ENCODE results near the gene LCE2D.
"Not testable (repeated sequence)": the region's sequence is repeated elsewhere in the genome, so short reads cannot be mapped to it uniquely, and the experiment has no call there.

LCE2D gene

DNA sequence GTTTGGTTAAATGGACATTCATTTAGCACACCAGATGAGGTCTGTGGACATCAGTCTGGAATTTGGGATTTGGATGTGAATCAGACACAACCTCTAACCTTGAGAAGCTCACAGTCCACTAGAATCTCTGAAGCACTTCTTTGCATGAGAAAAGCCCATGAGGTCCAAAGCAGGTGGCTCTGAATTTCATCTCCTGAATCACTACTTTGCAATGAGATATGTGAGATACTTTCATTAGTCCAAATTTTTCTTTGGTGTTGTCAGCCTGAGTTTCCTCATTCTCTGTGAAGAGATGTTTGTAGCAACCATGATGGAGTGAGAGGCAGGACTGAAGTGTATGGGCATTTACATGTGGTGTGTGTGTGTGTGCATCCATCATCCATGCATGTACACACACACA lies 16.5 kb upstream of the LCE2D start:
- Histone ChIP-seq H3K27me3 (ENCODE audit: control insufficient read depth in 1 of 2, insufficient read depth in 2 of 2, low read length in 2 of 2) (no peaks in the 10 kb centered on the region), H3K9me3 (ENCODE audit: control insufficient read depth in 1 of 2, low read length in 2 of 2) (no peaks in the 10 kb centered on the region), H3K36me3 (ENCODE audit: control insufficient read depth in 1 of 2, insufficient read depth in 2 of 2, low read length in 2 of 2) (no peaks in the 10 kb centered on the region), H3K4me3 (ENCODE audit: low read depth in 1 of 2, low read length in 2 of 2) (no peak overlapping the region), H3K27ac (ENCODE audit: low read depth, low read length) (no peak overlapping the region), H3K4me1 (ENCODE audit: control insufficient read depth in 1 of 2, insufficient read depth in 2 of 2, low read length in 2 of 2) (no peaks in the 10 kb centered on the region), H3K9ac (ENCODE audit: low read depth in 1 of 2, low read length in 2 of 2) (no peak overlapping the region)

- Histone ChIP-seq H3K36me3 (ENCODE audit: control insufficient read depth in 1 of 2, insufficient read depth in 2 of 2, low read length in 2 of 2) (no peaks in the 10 kb centered on the region), H3K4me3 (ENCODE audit: low read depth in 1 of 2, low read length in 2 of 2) (no peak overlapping the region), H3K27ac (ENCODE audit: low read depth, low read length) (no peak overlapping the region), H3K9me3 (ENCODE audit: control insufficient read depth in 1 of 2, low read length in 2 of 2) (no peaks in the 10 kb centered on the region), H3K4me1 (ENCODE audit: control insufficient read depth in 1 of 2, insufficient read depth in 2 of 2, low read length in 2 of 2) (no peaks in the 10 kb centered on the region), H3K9ac (ENCODE audit: low read depth in 1 of 2, low read length in 2 of 2) (no peak overlapping the region), H3K27me3 (ENCODE audit: control insufficient read depth in 1 of 2, insufficient read depth in 2 of 2, low read length in 2 of 2) (peaks cover 0 to 3% of the 10 kb centered on the region in 2 donors)
Observed at GRCh38 chr1:152654110-152654509, 9.1 kb upstream of the LCE2D start.

DNA sequence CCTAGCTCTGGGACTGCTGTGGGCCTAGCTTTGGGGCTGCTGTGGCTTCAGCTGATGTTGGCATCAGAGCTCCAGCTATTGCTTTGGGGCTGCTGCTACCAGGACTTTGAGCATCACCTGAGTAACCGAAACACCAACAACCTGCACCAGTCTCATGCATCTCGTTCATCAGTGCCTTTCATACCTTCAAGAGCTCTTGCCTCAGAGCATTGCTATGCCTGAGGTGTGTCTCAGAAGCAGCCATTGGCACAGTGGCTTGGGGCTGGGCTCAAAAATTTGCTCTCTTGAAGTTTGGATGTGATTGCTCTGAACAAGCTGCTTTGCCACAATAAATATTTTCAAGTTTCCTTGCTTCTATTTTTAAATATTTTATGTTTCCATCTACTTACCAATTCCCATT lies 6.7 kb upstream of the LCE2D start:
- peaks cover 0 to 3% of the 10 kb centered on the region in 2 donors for H3K27me3 ChIP-seq (ENCODE audit: control insufficient read depth in 1 of 2, insufficient read depth in 2 of 2, low read length in 2 of 2)
- H3K4me1 ChIP-seq (ENCODE audit: control insufficient read depth in 1 of 2, insufficient read depth in 2 of 2, low read length in 2 of 2), result no peaks in the 10 kb centered on the region
- no peak overlapping the region for H3K9ac ChIP-seq (ENCODE audit: low read depth in 1 of 2, low read length in 2 of 2)
- H3K27ac ChIP-seq (ENCODE audit: low read depth, low read length), result no peak overlapping the region
- no peaks in the 10 kb centered on the region for H3K9me3 ChIP-seq (ENCODE audit: control insufficient read depth in 1 of 2, low read length in 2 of 2)
- no peak overlapping the region for H3K4me3 ChIP-seq (ENCODE audit: low read depth in 1 of 2, low read length in 2 of 2)
- H3K36me3 ChIP-seq (ENCODE audit: control insufficient read depth in 1 of 2, insufficient read depth in 2 of 2, low read length in 2 of 2), result no peaks in the 10 kb centered on the region

- Histone ChIP-seq H3K27me3 (ENCODE audit: control insufficient read depth in 1 of 2, insufficient read depth in 2 of 2, low read length in 2 of 2) (peaks cover 0 to under 1% of the 10 kb centered on the region in 2 donors), H3K4me3 (ENCODE audit: low read depth in 1 of 2, low read length in 2 of 2) (no peak overlapping the region), H3K9me3 (ENCODE audit: control insufficient read depth in 1 of 2, low read length in 2 of 2) (no peaks in the 10 kb centered on the region), H3K9ac (ENCODE audit: low read depth in 1 of 2, low read length in 2 of 2) (no peak overlapping the region), H3K36me3 (ENCODE audit: control insufficient read depth in 1 of 2, insufficient read depth in 2 of 2, low read length in 2 of 2) (no peaks in the 10 kb centered on the region), H3K27ac (ENCODE audit: low read depth, low read length) (no peak overlapping the region), H3K4me1 (ENCODE audit: control insufficient read depth in 1 of 2, insufficient read depth in 2 of 2, low read length in 2 of 2) (no peaks in the 10 kb centered on the region)
Observed at GRCh38 chr1:152657677-152658076, 5.5 kb upstream of the LCE2D start.

GRCh38 chr1:152658649-152659048 lies 4.5 kb upstream of the LCE2D start:
- H3K27me3 ChIP-seq (ENCODE audit: control insufficient read depth in 1 of 2, insufficient read depth in 2 of 2, low read length in 2 of 2), result no peaks in the 10 kb centered on the region
- no peak overlapping the region for H3K27ac ChIP-seq (ENCODE audit: low read depth, low read length)
- no peaks in the 10 kb centered on the region for H3K36me3 ChIP-seq (ENCODE audit: control insufficient read depth in 1 of 2, insufficient read depth in 2 of 2, low read length in 2 of 2)
- H3K4me3 ChIP-seq (ENCODE audit: low read depth in 1 of 2, low read length in 2 of 2), result no peak overlapping the region
- no peak overlapping the region for H3K9ac ChIP-seq (ENCODE audit: low read depth in 1 of 2, low read length in 2 of 2)
- no peaks in the 10 kb centered on the region for H3K4me1 ChIP-seq (ENCODE audit: control insufficient read depth in 1 of 2, insufficient read depth in 2 of 2, low read length in 2 of 2)
- no peaks in the 10 kb centered on the region for H3K9me3 ChIP-seq (ENCODE audit: control insufficient read depth in 1 of 2, low read length in 2 of 2)

DNA sequence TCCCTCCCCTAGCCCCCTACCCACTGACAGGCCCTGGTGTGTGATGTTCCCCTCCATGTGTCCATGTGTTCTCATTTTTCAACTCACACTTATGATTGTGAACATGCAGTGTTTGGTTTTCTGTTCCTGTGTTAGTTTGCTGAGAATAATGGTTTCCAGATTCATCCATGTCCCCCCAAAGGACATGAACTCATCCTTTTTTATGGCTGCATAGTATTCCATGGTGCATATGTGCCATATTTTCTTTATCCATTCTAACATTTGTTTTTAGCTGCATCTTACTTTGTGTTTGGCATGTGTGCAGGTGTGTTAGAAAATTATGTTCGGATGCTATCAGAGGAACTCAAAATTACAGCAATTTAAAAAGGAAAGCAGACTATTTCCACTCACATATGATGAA lies 3.0 kb downstream of the LCE2D start:
- not testable (repeated sequence) for H3K9me3 ChIP-seq (ENCODE audit: control insufficient read depth in 1 of 2, low read length in 2 of 2); H3K27ac ChIP-seq (ENCODE audit: low read depth, low read length); H3K36me3 ChIP-seq (ENCODE audit: control insufficient read depth in 1 of 2, insufficient read depth in 2 of 2, low read length in 2 of 2); H3K4me1 ChIP-seq (ENCODE audit: control insufficient read depth in 1 of 2, insufficient read depth in 2 of 2, low read length in 2 of 2); H3K27me3 ChIP-seq (ENCODE audit: control insufficient read depth in 1 of 2, insufficient read depth in 2 of 2, low read length in 2 of 2); H3K4me3 ChIP-seq (ENCODE audit: low read depth in 1 of 2, low read length in 2 of 2); H3K9ac ChIP-seq (ENCODE audit: low read depth in 1 of 2, low read length in 2 of 2)

DNA sequence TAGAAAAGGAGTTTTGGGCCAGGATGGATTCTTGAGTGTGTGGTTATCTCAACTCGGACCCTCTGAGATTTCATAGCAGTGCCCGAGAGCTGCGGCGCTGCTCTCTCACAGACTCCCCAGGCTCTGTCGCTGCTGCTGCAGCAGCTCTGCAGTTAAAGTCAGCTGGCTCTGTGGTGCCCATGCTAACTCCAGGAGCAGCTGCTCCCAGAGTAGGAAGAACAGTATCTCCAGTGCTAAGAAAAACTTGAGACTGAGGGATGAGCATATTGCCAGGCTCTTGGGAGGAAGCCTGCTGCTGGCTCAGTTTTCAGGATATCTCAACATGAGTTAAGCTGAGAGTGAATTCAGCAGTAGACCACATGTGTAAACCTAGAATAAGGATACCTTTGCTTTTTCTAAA lies 4.5 kb downstream of the LCE2D start:
- Histone ChIP-seq H3K9me3 (ENCODE audit: control insufficient read depth in 1 of 2, low read length in 2 of 2) (no peaks in the 10 kb centered on the region), H3K4me1 (ENCODE audit: control insufficient read depth in 1 of 2, insufficient read depth in 2 of 2, low read length in 2 of 2) (no peaks in the 10 kb centered on the region), H3K27me3 (ENCODE audit: control insufficient read depth in 1 of 2, insufficient read depth in 2 of 2, low read length in 2 of 2) (no peaks in the 10 kb centered on the region), H3K27ac (ENCODE audit: low read depth, low read length) (no peak overlapping the region), H3K36me3 (ENCODE audit: control insufficient read depth in 1 of 2, insufficient read depth in 2 of 2, low read length in 2 of 2) (no peaks in the 10 kb centered on the region), H3K9ac (ENCODE audit: low read depth in 1 of 2, low read length in 2 of 2) (no peak overlapping the region), H3K4me3 (ENCODE audit: low read depth in 1 of 2, low read length in 2 of 2) (no peak overlapping the region)

DNA sequence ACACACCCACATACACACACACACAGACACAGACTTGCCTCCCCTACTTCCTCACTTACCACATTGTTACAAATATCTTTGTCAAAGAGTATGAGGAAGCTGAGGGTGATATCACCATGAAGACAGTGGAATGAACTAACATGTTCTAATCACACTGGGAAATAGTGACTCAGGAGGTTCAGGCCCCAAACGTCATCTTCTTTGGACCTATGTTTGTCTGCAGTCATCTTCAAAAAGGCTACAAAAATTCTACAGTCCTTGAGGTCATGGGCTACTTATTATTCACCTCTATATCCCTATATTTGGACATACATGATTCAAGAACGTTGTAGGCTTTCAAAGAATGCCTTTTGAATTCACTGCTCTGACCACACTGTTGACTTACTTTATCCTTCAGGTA lies 9.8 kb downstream of the LCE2D start:
- H3K9ac ChIP-seq (ENCODE audit: low read depth in 1 of 2, low read length in 2 of 2), result no peak overlapping the region
- H3K27me3 ChIP-seq (ENCODE audit: control insufficient read depth in 1 of 2, insufficient read depth in 2 of 2, low read length in 2 of 2), result no peaks in the 10 kb centered on the region
- H3K4me1 ChIP-seq (ENCODE audit: control insufficient read depth in 1 of 2, insufficient read depth in 2 of 2, low read length in 2 of 2), result no peaks in the 10 kb centered on the region
- H3K27ac ChIP-seq (ENCODE audit: low read depth, low read length), result no peak overlapping the region
- no peaks in the 10 kb centered on the region for H3K36me3 ChIP-seq (ENCODE audit: control insufficient read depth in 1 of 2, insufficient read depth in 2 of 2, low read length in 2 of 2)
- no peaks in the 10 kb centered on the region for H3K9me3 ChIP-seq (ENCODE audit: control insufficient read depth in 1 of 2, low read length in 2 of 2)
- H3K4me3 ChIP-seq (ENCODE audit: low read depth in 1 of 2, low read length in 2 of 2), result no peak overlapping the region

- not testable (repeated sequence) for H3K4me3 ChIP-seq (ENCODE audit: low read depth in 1 of 2, low read length in 2 of 2); H3K9ac ChIP-seq (ENCODE audit: low read depth in 1 of 2, low read length in 2 of 2); H3K27ac ChIP-seq (ENCODE audit: low read depth, low read length); H3K4me1 ChIP-seq (ENCODE audit: control insufficient read depth in 1 of 2, insufficient read depth in 2 of 2, low read length in 2 of 2); H3K9me3 ChIP-seq (ENCODE audit: control insufficient read depth in 1 of 2, low read length in 2 of 2); H3K36me3 ChIP-seq (ENCODE audit: control insufficient read depth in 1 of 2, insufficient read depth in 2 of 2, low read length in 2 of 2); H3K27me3 ChIP-seq (ENCODE audit: control insufficient read depth in 1 of 2, insufficient read depth in 2 of 2, low read length in 2 of 2)
Observed at GRCh38 chr1:152674983-152675382, 11.8 kb downstream of the LCE2D start, which contains the start of gene LCE2C. TSS of gene LCE2C (plus strand) at chr1:152675279. CDS start at chr1:152676016, 737 bp downstream.

- Histone ChIP-seq H3K4me3 (ENCODE audit: low read depth in 1 of 2, low read length in 2 of 2) (no peak overlapping the region), H3K9me3 (ENCODE audit: control insufficient read depth in 1 of 2, low read length in 2 of 2) (no peaks in the 10 kb centered on the region), H3K27ac (ENCODE audit: low read depth, low read length) (no peak overlapping the region), H3K4me1 (ENCODE audit: control insufficient read depth in 1 of 2, insufficient read depth in 2 of 2, low read length in 2 of 2) (no peaks in the 10 kb centered on the region), H3K27me3 (ENCODE audit: control insufficient read depth in 1 of 2, insufficient read depth in 2 of 2, low read length in 2 of 2) (peaks cover 0 to 9% of the 10 kb centered on the region in 2 donors), H3K9ac (ENCODE audit: low read depth in 1 of 2, low read length in 2 of 2) (no peak overlapping the region), H3K36me3 (ENCODE audit: control insufficient read depth in 1 of 2, insufficient read depth in 2 of 2, low read length in 2 of 2) (no peaks in the 10 kb centered on the region)
Observed at GRCh38 chr1:152679459-152679858, 16.3 kb downstream of the LCE2D start.

- Histone ChIP-seq H3K27ac (ENCODE audit: low read depth, low read length) (no peak overlapping the region), H3K9me3 (ENCODE audit: control insufficient read depth in 1 of 2, low read length in 2 of 2) (no peaks in the 10 kb centered on the region), H3K9ac (ENCODE audit: low read depth in 1 of 2, low read length in 2 of 2) (no peak overlapping the region), H3K4me1 (ENCODE audit: control insufficient read depth in 1 of 2, insufficient read depth in 2 of 2, low read length in 2 of 2) (no peaks in the 10 kb centered on the region), H3K36me3 (ENCODE audit: control insufficient read depth in 1 of 2, insufficient read depth in 2 of 2, low read length in 2 of 2) (no peaks in the 10 kb centered on the region), H3K27me3 (ENCODE audit: control insufficient read depth in 1 of 2, insufficient read depth in 2 of 2, low read length in 2 of 2) (peaks cover 0 to 9% of the 10 kb centered on the region in 2 donors), H3K4me3 (ENCODE audit: low read depth in 1 of 2, low read length in 2 of 2) (no peak overlapping the region)
Observed at GRCh38 chr1:152681616-152682015, 18.4 kb downstream of the LCE2D start.

All from duodenal mucosa (tissue), 2 donors.